ENCODE measurements around the gene PCTP.

The PCTP gene

GRCh38 chr17:55740511-55741355 is 10.1 kb upstream of the PCTP start:
- no peaks in the 10 kb centered on the region for H3K9me3 ChIP-seq (ENCODE audit: control insufficient read depth in 2 of 2, low read length in 2 of 2)
- no peak overlapping the region for H3K27ac ChIP-seq (ENCODE audit: low read depth in 2 of 2, low read length in 2 of 2)
- H3K4me3 ChIP-seq (ENCODE audit: low read length in 2 of 2), result no peak overlapping the region
- H3K36me3 ChIP-seq (ENCODE audit: control insufficient read depth in 2 of 2, insufficient read depth in 2 of 2, low read length in 2 of 2), result no peaks in the 10 kb centered on the region
- no peaks in the 10 kb centered on the region for H3K4me1 ChIP-seq (ENCODE audit: control insufficient read depth in 2 of 2, insufficient read depth in 2 of 2, low read length in 2 of 2)
- H3K27me3 ChIP-seq (ENCODE audit: control insufficient read depth in 2 of 2, insufficient read depth in 2 of 2, low read length in 2 of 2), result no peaks in the 10 kb centered on the region
- H3K9ac ChIP-seq (ENCODE audit: low read depth in 1 of 2, low read length in 2 of 2), result no peak overlapping the region

GRCh38 chr17:55741356-55741700 is 9.5 kb upstream of the PCTP start:
- no peak overlapping the region for H3K4me3 ChIP-seq (ENCODE audit: low read length in 2 of 2)
- no peaks in the 10 kb centered on the region for H3K36me3 ChIP-seq (ENCODE audit: control insufficient read depth in 2 of 2, insufficient read depth in 2 of 2, low read length in 2 of 2)
- no peak overlapping the region for H3K9ac ChIP-seq (ENCODE audit: low read depth in 1 of 2, low read length in 2 of 2)
- H3K27ac ChIP-seq (ENCODE audit: low read depth in 2 of 2, low read length in 2 of 2), result no peak overlapping the region
- H3K4me1 ChIP-seq (ENCODE audit: control insufficient read depth in 2 of 2, insufficient read depth in 2 of 2, low read length in 2 of 2), result no peaks in the 10 kb centered on the region
- H3K27me3 ChIP-seq (ENCODE audit: control insufficient read depth in 2 of 2, insufficient read depth in 2 of 2, low read length in 2 of 2), result no peaks in the 10 kb centered on the region
- no peaks in the 10 kb centered on the region for H3K9me3 ChIP-seq (ENCODE audit: control insufficient read depth in 2 of 2, low read length in 2 of 2)

GRCh38 chr17:55742272-55743102 is 8.4 kb upstream of the PCTP start:
- Histone ChIP-seq H3K36me3 (ENCODE audit: control insufficient read depth in 2 of 2, insufficient read depth in 2 of 2, low read length in 2 of 2) (no peaks in the 10 kb centered on the region), H3K27ac (ENCODE audit: low read depth in 2 of 2, low read length in 2 of 2) (no peak overlapping the region), H3K4me1 (ENCODE audit: control insufficient read depth in 2 of 2, insufficient read depth in 2 of 2, low read length in 2 of 2) (no peaks in the 10 kb centered on the region), H3K27me3 (ENCODE audit: control insufficient read depth in 2 of 2, insufficient read depth in 2 of 2, low read length in 2 of 2) (no peaks in the 10 kb centered on the region), H3K4me3 (ENCODE audit: low read length in 2 of 2) (no peak overlapping the region), H3K9me3 (ENCODE audit: control insufficient read depth in 2 of 2, low read length in 2 of 2) (no peaks in the 10 kb centered on the region), H3K9ac (ENCODE audit: low read depth in 1 of 2, low read length in 2 of 2) (no peak overlapping the region)

GRCh38 chr17:55743103-55743679 is 7.7 kb upstream of the PCTP start:
- Histone ChIP-seq H3K9ac (ENCODE audit: low read depth in 1 of 2, low read length in 2 of 2) (no peak overlapping the region), H3K4me3 (ENCODE audit: low read length in 2 of 2) (no peak overlapping the region), H3K9me3 (ENCODE audit: control insufficient read depth in 2 of 2, low read length in 2 of 2) (no peaks in the 10 kb centered on the region), H3K27ac (ENCODE audit: low read depth in 2 of 2, low read length in 2 of 2) (no peak overlapping the region), H3K36me3 (ENCODE audit: control insufficient read depth in 2 of 2, insufficient read depth in 2 of 2, low read length in 2 of 2) (no peaks in the 10 kb centered on the region), H3K4me1 (ENCODE audit: control insufficient read depth in 2 of 2, insufficient read depth in 2 of 2, low read length in 2 of 2) (no peaks in the 10 kb centered on the region), H3K27me3 (ENCODE audit: control insufficient read depth in 2 of 2, insufficient read depth in 2 of 2, low read length in 2 of 2) (no peaks in the 10 kb centered on the region)

- H3K9me3 ChIP-seq (ENCODE audit: control insufficient read depth in 2 of 2, low read length in 2 of 2), result no peaks in the 10 kb centered on the region
- no peaks in the 10 kb centered on the region for H3K36me3 ChIP-seq (ENCODE audit: control insufficient read depth in 2 of 2, insufficient read depth in 2 of 2, low read length in 2 of 2)
- H3K9ac ChIP-seq (ENCODE audit: low read depth in 1 of 2, low read length in 2 of 2), result no peak overlapping the region
- H3K4me1 ChIP-seq (ENCODE audit: control insufficient read depth in 2 of 2, insufficient read depth in 2 of 2, low read length in 2 of 2), result no peaks in the 10 kb centered on the region
- no peaks in the 10 kb centered on the region for H3K27me3 ChIP-seq (ENCODE audit: control insufficient read depth in 2 of 2, insufficient read depth in 2 of 2, low read length in 2 of 2)
- no peak overlapping the region for H3K27ac ChIP-seq (ENCODE audit: low read depth in 2 of 2, low read length in 2 of 2)
- no peak overlapping the region for H3K4me3 ChIP-seq (ENCODE audit: low read length in 2 of 2)
These were observed 5.6 kb upstream of the PCTP start for GRCh38 chr17:55745258-55745657.

GRCh38 chr17:55746466-55746865 is 4.4 kb upstream of the PCTP start:
- H3K4me1 ChIP-seq (ENCODE audit: control insufficient read depth in 2 of 2, insufficient read depth in 2 of 2, low read length in 2 of 2), result peaks cover 0 to under 1% of the 10 kb centered on the region in 2 donors
- H3K9ac ChIP-seq (ENCODE audit: low read depth in 1 of 2, low read length in 2 of 2), result no peak overlapping the region
- no peak overlapping the region for H3K27ac ChIP-seq (ENCODE audit: low read depth in 2 of 2, low read length in 2 of 2)
- no peak overlapping the region for H3K4me3 ChIP-seq (ENCODE audit: low read length in 2 of 2)
- no peaks in the 10 kb centered on the region for H3K9me3 ChIP-seq (ENCODE audit: control insufficient read depth in 2 of 2, low read length in 2 of 2)
- no peaks in the 10 kb centered on the region for H3K27me3 ChIP-seq (ENCODE audit: control insufficient read depth in 2 of 2, insufficient read depth in 2 of 2, low read length in 2 of 2)
- H3K36me3 ChIP-seq (ENCODE audit: control insufficient read depth in 2 of 2, insufficient read depth in 2 of 2, low read length in 2 of 2), result no peaks in the 10 kb centered on the region

GRCh38 chr17:55747209-55747608 is 3.6 kb upstream of the PCTP start:
- Histone ChIP-seq H3K9me3 (ENCODE audit: control insufficient read depth in 2 of 2, low read length in 2 of 2) (no peaks in the 10 kb centered on the region), H3K4me1 (ENCODE audit: control insufficient read depth in 2 of 2, insufficient read depth in 2 of 2, low read length in 2 of 2) (peaks cover 5 to 7% of the 10 kb centered on the region in 2 donors), H3K9ac (ENCODE audit: low read depth in 1 of 2, low read length in 2 of 2) (no peak overlapping the region), H3K27me3 (ENCODE audit: control insufficient read depth in 2 of 2, insufficient read depth in 2 of 2, low read length in 2 of 2) (no peaks in the 10 kb centered on the region), H3K27ac (ENCODE audit: low read depth in 2 of 2, low read length in 2 of 2) (no peak overlapping the region), H3K4me3 (ENCODE audit: low read length in 2 of 2) (no peak overlapping the region), H3K36me3 (ENCODE audit: control insufficient read depth in 2 of 2, insufficient read depth in 2 of 2, low read length in 2 of 2) (no peaks in the 10 kb centered on the region)

GRCh38 chr17:55748841-55749240 is 2.0 kb upstream of the PCTP start:
- no peaks in the 10 kb centered on the region for H3K27me3 ChIP-seq (ENCODE audit: control insufficient read depth in 2 of 2, insufficient read depth in 2 of 2, low read length in 2 of 2)
- H3K36me3 ChIP-seq (ENCODE audit: control insufficient read depth in 2 of 2, insufficient read depth in 2 of 2, low read length in 2 of 2), result no peaks in the 10 kb centered on the region
- H3K4me3 ChIP-seq (ENCODE audit: low read length in 2 of 2), result no peak overlapping the region
- H3K27ac ChIP-seq (ENCODE audit: low read depth in 2 of 2, low read length in 2 of 2), result no peak overlapping the region
- H3K9ac ChIP-seq (ENCODE audit: low read depth in 1 of 2, low read length in 2 of 2), result no peak overlapping the region
- H3K9me3 ChIP-seq (ENCODE audit: control insufficient read depth in 2 of 2, low read length in 2 of 2), result no peaks in the 10 kb centered on the region
- H3K4me1 ChIP-seq (ENCODE audit: control insufficient read depth in 2 of 2, insufficient read depth in 2 of 2, low read length in 2 of 2), result peaks cover 5 to 9% of the 10 kb centered on the region in 2 donors

GRCh38 chr17:55749985-55750384 is 866 bp upstream of the PCTP start:
- no peak overlapping the region for H3K27ac ChIP-seq (ENCODE audit: low read depth in 2 of 2, low read length in 2 of 2)
- no peak overlapping the region for H3K9ac ChIP-seq (ENCODE audit: low read depth in 1 of 2, low read length in 2 of 2)
- no peaks in the 10 kb centered on the region for H3K9me3 ChIP-seq (ENCODE audit: control insufficient read depth in 2 of 2, low read length in 2 of 2)
- no peak overlapping the region for H3K4me3 ChIP-seq (ENCODE audit: low read length in 2 of 2)
- no peaks in the 10 kb centered on the region for H3K27me3 ChIP-seq (ENCODE audit: control insufficient read depth in 2 of 2, insufficient read depth in 2 of 2, low read length in 2 of 2)
- H3K36me3 ChIP-seq (ENCODE audit: control insufficient read depth in 2 of 2, insufficient read depth in 2 of 2, low read length in 2 of 2), result no peaks in the 10 kb centered on the region
- H3K4me1 ChIP-seq (ENCODE audit: control insufficient read depth in 2 of 2, insufficient read depth in 2 of 2, low read length in 2 of 2), result peaks cover 5 to 9% of the 10 kb centered on the region in 2 donors

GRCh38 chr17:55751720-55752250 is 934 bp downstream of the PCTP start:
- H3K9ac ChIP-seq (ENCODE audit: low read depth in 1 of 2, low read length in 2 of 2), result peak overlapping the region; percentile 80
- H3K27me3 ChIP-seq (ENCODE audit: control insufficient read depth in 2 of 2, insufficient read depth in 2 of 2, low read length in 2 of 2), result no peaks in the 10 kb centered on the region
- H3K27ac ChIP-seq (ENCODE audit: low read depth in 2 of 2, low read length in 2 of 2), result peak overlapping the region; percentile 83 to 86
- H3K4me3 ChIP-seq (ENCODE audit: low read length in 2 of 2), result peak overlapping the region; percentile 91 to 92
- peaks cover 5 to 9% of the 10 kb centered on the region in 2 donors for H3K4me1 ChIP-seq (ENCODE audit: control insufficient read depth in 2 of 2, insufficient read depth in 2 of 2, low read length in 2 of 2)
- no peaks in the 10 kb centered on the region for H3K36me3 ChIP-seq (ENCODE audit: control insufficient read depth in 2 of 2, insufficient read depth in 2 of 2, low read length in 2 of 2)
- H3K9me3 ChIP-seq (ENCODE audit: control insufficient read depth in 2 of 2, low read length in 2 of 2), result no peaks in the 10 kb centered on the region

Measured in mucosa of rectum (tissue), 2 donors.